Smooth muscle cell (in vitro differentiated cells): Measurements from ENCODE around the gene DEAF1. TPM values are rescaled to one million over a fixed set of nuclear protein-coding genes. Genes with fewer than 3 reads are reported as not detected.

Experiments
- DNase-seq: peaks from one replicate; lab custom pipeline; 2025; ENCODE audit not compliant: unreplicated experiment; lab: John Stamatoyannopoulos, UW
- H2AFZ ChIP-seq: fragments of 200-600 bp; sonication (generic); 2 replicates; pipeline ENCODE4 v1.6.0; 2016; ENCODE audit warnings: antibody characterized with exemption, low read depth, mild to moderate bottlenecking
- H3F3A ChIP-seq: fragments of 200-600 bp; sonication (generic); 2 replicates; pipeline ENCODE4 v1.6.0; 2017; ENCODE audit warnings: antibody characterized with exemption, low read depth
- H3K27ac ChIP-seq: fragments of 200-600 bp; sonication (generic); 2 replicates; pipeline ENCODE4 v1.5.1; 2016; ENCODE audit warnings: low read depth, mild to moderate bottlenecking
- H3K27me3 ChIP-seq: fragments of 200-600 bp; sonication (generic); 2 replicates; pipeline ENCODE4 v1.6.1; 2016; ENCODE audit warnings: low read depth, mild to moderate bottlenecking
- H3K36me3 ChIP-seq: fragments of 200-600 bp; sonication (generic); 2 replicates; pipeline ENCODE4 v1.5.1; 2016; ENCODE audit warnings: low read depth
- H3K4me1 ChIP-seq: fragments of 200-600 bp; sonication (generic); 2 replicates; pipeline ENCODE4 v1.5.1; 2016; ENCODE audit warnings: low read depth
- H3K4me2 ChIP-seq: fragments of 200-600 bp; sonication (generic); 2 replicates; pipeline ENCODE4 v1.6.0; 2016; ENCODE audit warnings: mild to moderate bottlenecking
- H3K4me3 ChIP-seq: fragments of 200-600 bp; sonication (generic); 2 replicates; pipeline ENCODE4 v1.5.1; 2016; ENCODE audit warnings: mild to moderate bottlenecking
- H3K79me2 ChIP-seq: fragments of 200-600 bp; sonication (generic); 2 replicates; pipeline ENCODE4 v1.6.0; 2016; ENCODE audit warnings: low read depth, mild to moderate bottlenecking
- H3K9ac ChIP-seq: fragments of 200-600 bp; sonication (generic); 2 replicates; pipeline ENCODE4 v1.6.0; 2016; ENCODE audit warnings: low read depth
- H3K9me3 ChIP-seq: fragments of 200-600 bp; sonication (generic); replicated peaks from 2 replicates; pipeline ENCODE4 v1.5.1; 2016; ENCODE audit warnings: low read depth
- H4K20me1 ChIP-seq: fragments of 200-600 bp; sonication (generic); 2 replicates; pipeline ENCODE4 v1.6.0; 2016; ENCODE audit warnings: low read depth
- WGBS: methylation state at CpG from one replicate; pipeline ENCODE4 v1.1.7; 2016; ENCODE audit warnings: low lambda C conversion rate; 5-methylcytosine and 5-hydroxymethylcytosine counted together
- polyA plus RNA-seq: library from polyadenylated mRNA; unstranded; fragments of >200 nt; fragmentation: Nextera tagmentation; extraction: Ambion mirVana; gene quantifications from 2 replicates; pipeline ENCODE4 v1.2.1, GENCODE V29; 2016
- total RNA-seq: library from RNA; depleted of rRNA; stranded (reverse); fragments of >200 nt; gene quantifications from 2 replicates; pipeline ENCODE4 v1.2.3, GENCODE V29; 2014
- TF ChIP-seq, protein P1 (sequence below): fragments of 200-600 bp; sonication (generic); IDR thresholded peaks from 2 replicates; pipeline ENCODE4 v1.5.1; 2017; ENCODE audit warnings: borderline replicate concordance, mild to moderate bottlenecking, antibody characterized with exemption; ENCODE audit not compliant: insufficient read depth, poor library complexity, severe bottlenecking

The DEAF1 gene
- total and polyA plus RNA-seq, 2 experiments from 2014 or later: 18.7 to 39.2 TPM

GRCh38 chr11:702462-703461 is 7.7 kb upstream of the DEAF1 start:
- Histone ChIP-seq H3K4me2 (no peak overlapping the region), H4K20me1 (peaks cover 60% of the 10 kb centered on the region), H3K9me3 (no peaks in the 10 kb centered on the region), H3K4me1 (peaks cover 17% of the 10 kb centered on the region), H3K27me3 (no peaks in the 10 kb centered on the region), H3F3A (peaks cover 6% of the 10 kb centered on the region), H3K36me3 (no peaks in the 10 kb centered on the region), H2AFZ (no peak overlapping the region), H3K9ac (no peak overlapping the region), H3K79me2 (peaks cover 5% of the 10 kb centered on the region), H3K27ac (no peak overlapping the region), H3K4me3 (no peak overlapping the region)
- TF ChIP-seq, protein P1, sequence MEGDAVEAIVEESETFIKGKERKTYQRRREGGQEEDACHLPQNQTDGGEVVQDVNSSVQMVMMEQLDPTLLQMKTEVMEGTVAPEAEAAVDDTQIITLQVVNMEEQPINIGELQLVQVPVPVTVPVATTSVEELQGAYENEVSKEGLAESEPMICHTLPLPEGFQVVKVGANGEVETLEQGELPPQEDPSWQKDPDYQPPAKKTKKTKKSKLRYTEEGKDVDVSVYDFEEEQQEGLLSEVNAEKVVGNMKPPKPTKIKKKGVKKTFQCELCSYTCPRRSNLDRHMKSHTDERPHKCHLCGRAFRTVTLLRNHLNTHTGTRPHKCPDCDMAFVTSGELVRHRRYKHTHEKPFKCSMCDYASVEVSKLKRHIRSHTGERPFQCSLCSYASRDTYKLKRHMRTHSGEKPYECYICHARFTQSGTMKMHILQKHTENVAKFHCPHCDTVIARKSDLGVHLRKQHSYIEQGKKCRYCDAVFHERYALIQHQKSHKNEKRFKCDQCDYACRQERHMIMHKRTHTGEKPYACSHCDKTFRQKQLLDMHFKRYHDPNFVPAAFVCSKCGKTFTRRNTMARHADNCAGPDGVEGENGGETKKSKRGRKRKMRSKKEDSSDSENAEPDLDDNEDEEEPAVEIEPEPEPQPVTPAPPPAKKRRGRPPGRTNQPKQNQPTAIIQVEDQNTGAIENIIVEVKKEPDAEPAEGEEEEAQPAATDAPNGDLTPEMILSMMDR: no peak
- WGBS: 96% methylated on average over 26 of the region's 26 CpGs
- DNase-seq: no peak

DNA sequence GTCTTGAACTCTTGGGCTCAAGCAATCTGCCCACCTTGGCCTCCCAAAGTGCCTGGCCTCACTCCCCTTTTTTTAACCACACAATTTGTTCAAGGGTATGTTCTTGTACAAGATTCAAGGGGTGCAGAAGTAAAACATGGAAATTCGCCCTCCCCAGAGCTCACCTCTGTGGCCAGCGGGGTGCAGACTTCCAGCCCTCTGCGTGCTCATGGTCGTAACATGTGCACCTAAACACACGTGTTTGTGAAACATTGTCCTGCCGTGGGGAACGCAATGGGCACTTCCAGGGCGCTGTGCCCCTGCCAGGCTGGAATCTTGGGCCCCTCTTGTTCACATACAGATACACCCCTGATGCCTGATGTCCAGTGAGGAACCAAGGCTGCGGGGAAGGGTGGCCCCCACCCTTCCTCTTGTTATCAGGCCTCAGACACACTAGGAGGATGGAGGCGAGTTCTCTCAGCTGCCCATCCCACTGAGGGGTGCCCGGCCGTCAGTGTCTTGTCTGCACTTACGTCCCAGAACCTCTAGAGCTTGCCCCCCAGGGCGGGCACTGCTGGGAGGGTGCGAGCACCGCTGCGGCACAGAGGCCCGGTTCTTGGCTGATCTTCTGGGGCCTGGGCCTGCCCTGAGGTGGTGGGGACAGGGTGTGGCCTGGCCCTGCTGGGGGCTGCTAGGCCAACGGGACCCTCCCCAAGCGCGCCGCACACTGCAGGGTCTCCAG is 6.9 kb upstream of the DEAF1 start:
- Histone ChIP-seq H2AFZ (no peak overlapping the region), H3K4me2 (no peak overlapping the region), H4K20me1 (peaks cover 64% of the 10 kb centered on the region), H3K9me3 (no peaks in the 10 kb centered on the region), H3K27ac (no peak overlapping the region), H3K9ac (no peak overlapping the region), H3K27me3 (no peaks in the 10 kb centered on the region), H3K4me1 (peaks cover 17% of the 10 kb centered on the region), H3K36me3 (no peaks in the 10 kb centered on the region), H3K4me3 (no peak overlapping the region), H3F3A (peaks cover 6% of the 10 kb centered on the region), H3K79me2 (peaks cover 7% of the 10 kb centered on the region)
- TF ChIP-seq, protein P1: no peak
- 96% methylated on average over 20 of the region's 22 CpGs for WGBS
- no peak for DNase-seq

- no peak for DNase-seq
- Histone ChIP-seq H3K4me1 (peaks cover 18% of the 10 kb centered on the region), H3K27me3 (no peaks in the 10 kb centered on the region), H3F3A (peaks cover 16% of the 10 kb centered on the region), H3K36me3 (no peaks in the 10 kb centered on the region), H3K4me3 (no peak overlapping the region), H4K20me1 (peaks cover 67% of the 10 kb centered on the region), H3K9ac (no peak overlapping the region), H3K4me2 (no peak overlapping the region), H3K9me3 (no peaks in the 10 kb centered on the region), H3K79me2 (peaks cover 15% of the 10 kb centered on the region), H3K27ac (no peak overlapping the region), H2AFZ (no peak overlapping the region)
- WGBS: 100% methylated on average over 1 of the region's 1 CpG
- TF ChIP-seq, protein P1: no peak
These were observed 4.7 kb upstream of the DEAF1 start for GRCh38 chr11:699753-700152.
